Activated naive CD4-positive, alpha-beta T cell treated with anti-CD3 and anti-CD28 coated beads for 36 hours (primary cell): ENCODE measurements around the gene C1S. TPM values are rescaled to one million over a fixed set of nuclear protein-coding genes. Genes with fewer than 3 reads are reported as not detected.

Experiments used
- CTCF ChIA-PET: fragments of 350-600 bp; sonication (Branson Sonifier 250); formaldehyde crosslinking; loops from one replicate; lab custom pipeline; 2021; ENCODE audit warnings: antibody characterized with exemption; lab: Charles Lee
- DNase-seq: peaks from one replicate; pipeline ENCODE4 v3.0.0-alpha.2; 2020
- H3K27ac Mint-ChIP-seq: one replicate; pipeline ENCODE4 v1.8.0; 2021; ENCODE audit warnings: mild to moderate bottlenecking, mixed read lengths
- H3K27me3 Mint-ChIP-seq: one replicate; pipeline ENCODE4 v1.8.0; 2021; ENCODE audit warnings: low read depth, mixed read lengths
- H3K36me3 Mint-ChIP-seq: one replicate; pipeline ENCODE4 v1.8.0; 2021; ENCODE audit warnings: low read depth, mixed read lengths
- H3K4me1 Mint-ChIP-seq: one replicate; pipeline ENCODE4 v1.8.0; 2021; ENCODE audit warnings: low read depth, mixed read lengths
- H3K4me3 Mint-ChIP-seq: one replicate; pipeline ENCODE4 v1.8.0; 2021; ENCODE audit warnings: mild to moderate bottlenecking, moderate library complexity, mixed read lengths
- H3K9me3 Mint-ChIP-seq: one replicate; pipeline ENCODE4 v1.8.0; 2021; ENCODE audit warnings: mixed read lengths
- intact Hi-C: fragments of 100-400 bp; cut with micrococcal nuclease; formaldehyde crosslinking; loops from one replicate; pipeline ENCODE4 v1.15.1; 2023
- total RNA-seq, 2 experiments: library from RNA; stranded (reverse); gene quantifications; one replicate each; pipeline ENCODE4 v1.2.3, GENCODE V29; 2021

C1S gene
- total RNA-seq, 2 experiments from 2014 or later = 2.2 to 3.1 TPM

- intact Hi-C loops = no loop called here
- Mint-ChIP-seq H3K4me1 (peaks cover 7% of the 10 kb centered on the region), H3K9me3 (no peaks in the 10 kb centered on the region), H3K4me3 (no peak overlapping the region), H3K36me3 (no peaks in the 10 kb centered on the region), H3K27me3 (no peaks in the 10 kb centered on the region), H3K27ac (no peak overlapping the region)
- CTCF ChIA-PET = interaction anchor here (1.4 to 1.5 kb wide), 2 partner anchors 10 to 21 kb away, joined by 4 to 6 read pairs; no protein-coding TSS in a partner anchor
- DNase-seq = no peak
Measured at GRCh38 chr12:7089196-7089871, 28.8 kb downstream of the C1S start.

GRCh38 chr12:7090222-7090998 is 29.9 kb downstream of the C1S start:
- Mint-ChIP-seq H3K4me1 (peaks cover 7% of the 10 kb centered on the region), H3K4me3 (no peak overlapping the region), H3K27ac (no peak overlapping the region), H3K27me3 (no peaks in the 10 kb centered on the region), H3K36me3 (no peaks in the 10 kb centered on the region), H3K9me3 (no peaks in the 10 kb centered on the region)
- intact Hi-C loops = no loop called here
- CTCF ChIA-PET = interaction anchor here (1.1 to 1.5 kb wide), 5 partner anchors 11 to 23 kb away, joined by 3 to 6 read pairs (median 4); no protein-coding TSS in a partner anchor
- no peak for DNase-seq

GRCh38 chr12:7091171-7091570 is 30.7 kb downstream of the C1S start:
- Mint-ChIP-seq H3K4me3 (no peak overlapping the region), H3K27me3 (no peaks in the 10 kb centered on the region), H3K36me3 (no peaks in the 10 kb centered on the region), H3K4me1 (peaks cover 7% of the 10 kb centered on the region), H3K27ac (no peak overlapping the region), H3K9me3 (no peaks in the 10 kb centered on the region)
- intact Hi-C loops = no loop called here
- CTCF ChIA-PET = interaction anchor here (0.5 to 1.2 kb wide), 8 partner anchors 14 to 169 kb away, joined by 3 to 5 read pairs (median 3); no protein-coding TSS in a partner anchor
- no peak for DNase-seq

GRCh38 chr12:7091660-7092228 is 31.2 kb downstream of the C1S start:
- Mint-ChIP-seq H3K36me3 (no peaks in the 10 kb centered on the region), H3K4me1 (peaks cover 7% of the 10 kb centered on the region), H3K4me3 (peak overlapping the region; percentile 73), H3K9me3 (no peaks in the 10 kb centered on the region), H3K27me3 (no peaks in the 10 kb centered on the region), H3K27ac (no peak overlapping the region)
- CTCF ChIA-PET = interaction anchor here (0.5 to 2.7 kb wide), 10 partner anchors 11 to 170 kb away, joined by 3 to 30 read pairs (median 3); partner anchors contain the start of genes C12orf57, C1RL and RNU7-1
- intact Hi-C loops = loop anchor here (1.0 to 2.0 kb wide), 6 partner anchors 21 to 223 kb away; partner anchors contain the start of genes C12orf57, EMG1, LPCAT3 and PHB2
- no peak for DNase-seq

- H3K36me3 Mint-ChIP-seq = no peaks in the 10 kb centered on the region
- peaks cover 7% of the 10 kb centered on the region for H3K4me1 Mint-ChIP-seq
- CTCF ChIA-PET = interaction anchor here (0.8 to 2.7 kb wide), 7 partner anchors 10 to 148 kb away, joined by 3 to 30 read pairs (median 5); partner anchors contain the start of genes C12orf57, C1RL and RNU7-1
- peak within 1 kb of the TSS; percentile 73 for H3K4me3 Mint-ChIP-seq
- intact Hi-C loops = loop anchor here (1.0 to 2.0 kb wide), 6 partner anchors 20 to 224 kb away; partner anchors contain the start of genes C12orf57, EMG1, LPCAT3 and PHB2
- H3K27ac Mint-ChIP-seq = peak within 1 kb of the TSS; percentile 22
- peak; percentile 83 for DNase-seq
- no peaks in the 10 kb centered on the region for H3K9me3 Mint-ChIP-seq
- H3K27me3 Mint-ChIP-seq = no peaks in the 10 kb centered on the region
Measured at GRCh38 chr12:7092229-7092985, 31.9 kb downstream of the C1S start, which contains the start of gene C1R. Gene C1R, minus strand, starts transcription at chr12:7092445. Its CDS starts 57 bp downstream, at chr12:7092388.

- no peaks in the 10 kb centered on the region for H3K27me3 Mint-ChIP-seq
- H3K27ac Mint-ChIP-seq = no peak overlapping the region
- no peak overlapping the region for H3K4me3 Mint-ChIP-seq
- DNase-seq = no peak
- no peaks in the 10 kb centered on the region for H3K36me3 Mint-ChIP-seq
- H3K9me3 Mint-ChIP-seq = no peaks in the 10 kb centered on the region
- CTCF ChIA-PET = interaction anchor here (0.8 to 2.7 kb wide), 7 partner anchors 10 to 149 kb away, joined by 3 to 30 read pairs (median 5); partner anchors contain the start of genes C12orf57, C1RL and RNU7-1
- intact Hi-C loops = loop anchor here (1.0 to 2.0 kb wide), 6 partner anchors 20 to 224 kb away; partner anchors contain the start of genes C12orf57, EMG1, LPCAT3 and PHB2
- H3K4me1 Mint-ChIP-seq = peaks cover 7% of the 10 kb centered on the region
Measured at GRCh38 chr12:7092986-7093460, 32.5 kb downstream of the C1S start.

- H3K27ac Mint-ChIP-seq = no peak overlapping the region
Measured at GRCh38 chr12:7093486-7093885, 33.0 kb downstream of the C1S start.

GRCh38 chr12:7093892-7094291 is 33.4 kb downstream of the C1S start:
- peaks cover 7% of the 10 kb centered on the region for H3K4me1 Mint-ChIP-seq
- intact Hi-C loops = loop anchor here (2.0 kb wide), 3 partner anchors 19 to 225 kb away; partner anchors contain the start of genes EMG1 and PHB2
- no peaks in the 10 kb centered on the region for H3K9me3 Mint-ChIP-seq
- no peak for DNase-seq
- peaks cover 2% of the 10 kb centered on the region for H3K36me3 Mint-ChIP-seq
- H3K4me3 Mint-ChIP-seq = no peak overlapping the region
- H3K27ac Mint-ChIP-seq = no peak overlapping the region
- CTCF ChIA-PET = interaction anchor here (1.9 to 2.7 kb wide), 3 partner anchors 9 to 19 kb away, joined by 5 to 30 read pairs (median 8); partner anchors contain the start of gene C1RL
- H3K27me3 Mint-ChIP-seq = no peaks in the 10 kb centered on the region

More at GRCh38 chr12:7093486-7093885, 33.0 kb downstream of the C1S start:
- DNase-seq = no peak
- no peaks in the 10 kb centered on the region for H3K9me3 Mint-ChIP-seq
- no peaks in the 10 kb centered on the region for H3K27me3 Mint-ChIP-seq
- intact Hi-C loops = loop anchor here (2.0 kb wide), 3 partner anchors 19 to 225 kb away; partner anchors contain the start of genes EMG1 and PHB2
- no peak overlapping the region for H3K4me3 Mint-ChIP-seq
- CTCF ChIA-PET = interaction anchor here (1.9 to 2.7 kb wide), 3 partner anchors 9 to 20 kb away, joined by 5 to 30 read pairs (median 8); partner anchors contain the start of gene C1RL
- peaks cover 7% of the 10 kb centered on the region for H3K4me1 Mint-ChIP-seq
- no peaks in the 10 kb centered on the region for H3K36me3 Mint-ChIP-seq

GRCh38 chr12:7096006-7096932 is 35.8 kb downstream of the C1S start:
- DNase-seq = no peak
- Mint-ChIP-seq H3K27me3 (no peaks in the 10 kb centered on the region), H3K4me1 (peaks cover 7% of the 10 kb centered on the region), H3K27ac (no peak overlapping the region), H3K4me3 (no peak overlapping the region), H3K9me3 (no peaks in the 10 kb centered on the region), H3K36me3 (peaks cover 2% of the 10 kb centered on the region)
- CTCF ChIA-PET = interaction anchor here (0.7 to 1.7 kb wide), 5 partner anchors 12 to 152 kb away, joined by 3 to 5 read pairs (median 5); partner anchors contain the start of gene C1RL
- intact Hi-C loops = no loop called here

- H3K27ac Mint-ChIP-seq = no peak overlapping the region
- H3K4me3 Mint-ChIP-seq = no peak overlapping the region
- H3K9me3 Mint-ChIP-seq = no peaks in the 10 kb centered on the region
- CTCF ChIA-PET = interaction anchor here (1.5 kb wide), 1 partner anchor 92 kb away, joined by 5 read pairs; no protein-coding TSS in a partner anchor
- H3K4me1 Mint-ChIP-seq = peaks cover 4% of the 10 kb centered on the region
- peaks cover 2% of the 10 kb centered on the region for H3K36me3 Mint-ChIP-seq
- DNase-seq = no peak
- H3K27me3 Mint-ChIP-seq = no peaks in the 10 kb centered on the region
- intact Hi-C loops = no loop called here
Measured at GRCh38 chr12:7096979-7097378, 36.5 kb downstream of the C1S start.
